ENCODE results near the gene RYR1. TPM values are rescaled to one million over a fixed set of nuclear protein-coding genes. Genes with fewer than 3 reads are reported as not detected.

The RYR1 gene
- polyA plus RNA-seq, 1 of the 3 experiments (the other 2 are of a cell fraction) = under 0.01 TPM

DNA sequence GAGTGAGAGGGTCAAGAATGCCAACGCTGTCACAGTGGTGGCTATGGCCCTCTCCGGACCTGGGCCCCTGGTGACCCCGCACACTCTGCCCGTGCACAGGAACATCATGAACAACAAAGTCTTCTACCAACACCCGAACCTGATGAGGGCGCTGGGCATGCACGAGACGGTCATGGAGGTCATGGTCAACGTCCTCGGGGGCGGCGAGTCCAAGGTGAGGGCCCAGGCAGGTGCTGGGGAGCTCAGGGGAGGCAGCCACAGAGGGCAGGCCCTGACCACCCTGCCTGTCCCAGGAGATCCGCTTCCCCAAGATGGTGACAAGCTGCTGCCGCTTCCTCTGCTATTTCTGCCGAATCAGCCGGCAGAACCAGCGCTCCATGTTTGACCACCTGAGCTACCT, 62.6 kb downstream of the RYR1 start:
- Histone ChIP-seq H3F3A (replicated peaks; ENCODE audit: insufficient read depth) (no peaks in the 10 kb centered on the region), H3K4me1 (ENCODE audit: control insufficient read depth in 1 of 2, insufficient read depth in 2 of 2, low read depth in 1 of 2, low read length in 1 of 2) (no peaks in the 10 kb centered on the region), H3K27ac (ENCODE audit: low read depth in 2 of 2, low read length in 1 of 2) (no peak overlapping the region), H2AFZ (ENCODE audit: low read depth) (no peak overlapping the region), H3K9me3 (no peaks in the 10 kb centered on the region), H3K36me3 (replicated peaks in 1 of 2; ENCODE audit: control insufficient read depth in 1 of 2, insufficient read depth in 2 of 2, low read length in 1 of 2) (no peaks in the 10 kb centered on the region), H3K9me2 (no peaks in the 10 kb centered on the region), H3K4me3 (ENCODE audit: low read depth in 2 of 2, low read length in 1 of 2) (no peak overlapping the region), H4K20me1 (ENCODE audit: insufficient read depth) (no peaks in the 10 kb centered on the region), H3K79me2 (ENCODE audit: insufficient read depth) (no peaks in the 10 kb centered on the region), H3K27me3 (ENCODE audit: insufficient read depth) (peaks cover 24% of the 10 kb centered on the region), H3K4me2 (no peak overlapping the region), H3K9ac (no peak overlapping the region)
- CTCF ChIA-PET = interaction anchor here (1.3 to 1.6 kb wide), 2 partner anchors 16 to 20 kb away, joined by 3 read pairs; no protein-coding TSS in a partner anchor
- POLR2A ChIA-PET = no interaction called here
- DNase-seq = no peak
- TF ChIP-seq FOXJ3 (CRISPR knock-in tag; IDR thresholded peaks at IDR 0.05) (no peak), EP300 (IDR thresholded peaks at IDR 0.05; ENCODE audit: borderline replicate concordance in 1 of 2, low read depth in 1 of 2, low read length in 1 of 2) (no peak), TEAD4 (IDR thresholded peaks at IDR 0.05; ENCODE audit: borderline replicate concordance, insufficient read depth) (no peak), RXRA (IDR thresholded peaks at IDR 0.05; ENCODE audit: borderline replicate concordance, low read depth) (no peak), CHD2 (IDR thresholded peaks at IDR 0.05; ENCODE audit: low read length, partially characterized antibody) (no peak), TAF1 (IDR thresholded peaks at IDR 0.05; ENCODE audit: borderline replicate concordance, low read depth, low read length) (no peak)
- TF ChIP-seq, protein P1, sequence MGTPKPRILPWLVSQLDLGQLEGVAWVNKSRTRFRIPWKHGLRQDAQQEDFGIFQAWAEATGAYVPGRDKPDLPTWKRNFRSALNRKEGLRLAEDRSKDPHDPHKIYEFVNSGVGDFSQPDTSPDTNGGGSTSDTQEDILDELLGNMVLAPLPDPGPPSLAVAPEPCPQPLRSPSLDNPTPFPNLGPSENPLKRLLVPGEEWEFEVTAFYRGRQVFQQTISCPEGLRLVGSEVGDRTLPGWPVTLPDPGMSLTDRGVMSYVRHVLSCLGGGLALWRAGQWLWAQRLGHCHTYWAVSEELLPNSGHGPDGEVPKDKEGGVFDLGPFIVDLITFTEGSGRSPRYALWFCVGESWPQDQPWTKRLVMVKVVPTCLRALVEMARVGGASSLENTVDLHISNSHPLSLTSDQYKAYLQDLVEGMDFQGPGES (IDR thresholded peaks at IDR 0.05; ENCODE audit: low read depth, low read length) = no peak
- WGBS (ENCODE audit: low lambda C conversion rate) = 68% methylated on average over 11 of the region's 17 CpGs

GRCh38 chr19:38496603-38497487, 63.4 kb downstream of the RYR1 start:
- no peak for DNase-seq
- no peaks in the 10 kb centered on the region for H4K20me1 ChIP-seq (ENCODE audit: insufficient read depth)
- H3F3A ChIP-seq (replicated peaks; ENCODE audit: insufficient read depth) = no peaks in the 10 kb centered on the region
- no peaks in the 10 kb centered on the region for H3K36me3 ChIP-seq (replicated peaks in 1 of 2; ENCODE audit: control insufficient read depth in 1 of 2, insufficient read depth in 2 of 2, low read length in 1 of 2)
- TF ChIP-seq MEF2A (IDR thresholded peaks at IDR 0.05; ENCODE audit: borderline replicate concordance, low read depth) = no peak
- no peak for TF ChIP-seq NFIC (IDR thresholded peaks at IDR 0.05; ENCODE audit: borderline replicate concordance)
- no peak for TF ChIP-seq RFX5 (IDR thresholded peaks at IDR 0.05; ENCODE audit: low read length)
- 0 out of 2 replicates have a peak, but pooled peaks have one; percentile 19 for TF ChIP-seq GABPA (IDR thresholded peaks at IDR 0.05; ENCODE audit: low read depth)
- no peak for TF ChIP-seq TCF12 (IDR thresholded peaks at IDR 0.05)
- no peak for TF ChIP-seq EP300 (IDR thresholded peaks at IDR 0.05; ENCODE audit: borderline replicate concordance in 1 of 2, low read depth in 1 of 2, low read length in 1 of 2)
- TF ChIP-seq YY1 (IDR thresholded peaks at IDR 0.05; ENCODE audit: low read depth) = no peak
- no peaks in the 10 kb centered on the region for H3K79me2 ChIP-seq (ENCODE audit: insufficient read depth)
- ChIA-PET POLR2A (no interaction called here), CTCF (interaction anchor here (1.3 kb wide), 1 partner anchor 19 kb away, joined by 3 read pairs; no protein-coding TSS in a partner anchor)
- H3K27me3 ChIP-seq (ENCODE audit: insufficient read depth) = peaks cover 24% of the 10 kb centered on the region
- H3K4me1 ChIP-seq (ENCODE audit: control insufficient read depth in 1 of 2, insufficient read depth in 2 of 2, low read depth in 1 of 2, low read length in 1 of 2) = no peaks in the 10 kb centered on the region
- no peak overlapping the region for H3K4me3 ChIP-seq (ENCODE audit: low read depth in 2 of 2, low read length in 1 of 2)
- no peaks in the 10 kb centered on the region for H3K9me3 ChIP-seq
- no peak overlapping the region for H3K4me2 ChIP-seq
- no peak overlapping the region for H2AFZ ChIP-seq (ENCODE audit: low read depth)
- WGBS (ENCODE audit: low lambda C conversion rate) = 83% methylated on average over 26 of the region's 30 CpGs
- no peak overlapping the region for H3K27ac ChIP-seq (ENCODE audit: low read depth in 2 of 2, low read length in 1 of 2)
- no peaks in the 10 kb centered on the region for H3K9me2 ChIP-seq
- H3K9ac ChIP-seq = no peak overlapping the region

All from SK-N-SH (cell line).